ENCODE data around the gene UACA.

DNA sequence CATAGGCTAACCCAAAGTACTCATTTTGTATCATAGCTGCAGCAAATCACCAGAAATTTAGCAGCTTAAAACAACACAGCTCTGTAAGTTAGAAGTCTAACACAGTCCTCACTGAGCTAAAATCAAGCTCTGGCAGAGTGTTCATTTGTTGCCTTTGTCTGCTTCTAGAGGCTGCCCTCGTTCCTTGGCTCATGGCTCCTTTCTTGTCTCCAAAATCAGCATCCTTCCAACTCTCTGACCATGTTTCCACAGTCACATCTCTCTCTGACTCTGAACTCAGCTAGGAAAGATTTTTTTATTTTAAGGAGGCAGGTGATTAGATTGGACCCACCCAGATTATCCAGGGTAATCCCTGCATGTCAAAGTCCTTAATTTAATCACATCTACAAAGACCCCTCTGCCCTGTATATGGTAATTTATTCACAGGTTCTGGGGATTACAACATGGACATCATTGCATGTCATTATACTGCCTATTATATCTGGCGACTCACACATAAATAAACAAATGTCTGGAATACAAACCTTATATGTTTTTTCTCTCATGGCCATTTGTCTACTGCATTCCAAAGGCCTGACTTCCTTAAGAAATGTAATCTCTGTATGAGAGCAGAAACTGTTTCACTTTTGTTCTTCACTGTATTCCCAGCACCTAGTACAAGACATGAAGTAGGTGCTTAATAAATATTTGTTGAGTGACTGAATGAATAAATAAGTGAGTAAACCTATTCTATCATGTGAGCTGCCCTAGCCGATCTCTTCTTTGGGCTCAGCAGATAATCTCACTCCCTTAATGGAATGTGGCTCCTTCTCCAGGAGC, 15.1 kb upstream of the UACA start:
- TF ChIP-seq CTCF (IDR thresholded peaks at IDR 0.05) (no peak), POLR2A (IDR thresholded peaks at IDR 0.05) (no peak)

All from body of pancreas (tissue), 4 donors.